Ascending aorta (tissue), 2 donors: ENCODE results near the gene OR2T33. TPM values are rescaled to one million over a fixed set of nuclear protein-coding genes. Genes with fewer than 3 reads are reported as not detected.

Experiments used
- DNase-seq, 2 donors: peaks; one replicate each; pipeline ENCODE4 v3.0.0-alpha.2; 2019; ENCODE audit warnings: low spot score in 2 of 2
- H3K27ac ChIP-seq, 2 donors: fragments of 200-600 bp; sonication (generic); one replicate each; pipeline ENCODE4 v1.5.1; 2016 to 2017; ENCODE audit warnings: mild to moderate bottlenecking in 1 of 2
- H3K27me3 ChIP-seq: fragments of 200-600 bp; sonication (generic); one replicate; pipeline ENCODE4 v1.5.1; 2017
- H3K36me3 ChIP-seq, 2 donors: fragments of 200-600 bp; sonication (generic); one replicate each; pipeline ENCODE4 v1.5.1; 2016
- H3K4me1 ChIP-seq, 2 donors: fragments of 200-600 bp; sonication (generic); one replicate each; pipeline ENCODE4 v1.5.1; 2016 to 2017; ENCODE audit warnings: mild to moderate bottlenecking in 1 of 2
- H3K4me3 ChIP-seq, 2 donors: fragments of 200-600 bp; sonication (generic); one replicate each; pipeline ENCODE4 v1.5.1; 2016 to 2017; ENCODE audit warnings: mild to moderate bottlenecking in 1 of 2
- H3K9me3 ChIP-seq, 2 donors: fragments of 200-600 bp; sonication (generic); one replicate each; pipeline ENCODE4 v1.5.1; 2016
- intact Hi-C: fragments of 100-400 bp; cut with DNase I; formaldehyde crosslinking; loops from one replicate; pipeline ENCODE4 v1.15.1; 2023
- total RNA-seq: library from RNA; depleted of rRNA; stranded (reverse); fragments of >200 nt; gene quantifications from one replicate; pipeline ENCODE4 v1.1.0, GENCODE V29; 2016
- TF ChIP-seq, protein P1 (sequence below), 3 experiments: fragments of 200-600 bp in 2 of 3; fragments of 450-650 bp in 1 of 3; sonication (generic) in 2 of 3; IDR thresholded peaks; one replicate each; pipeline ENCODE4 v1.5.1; 2016 to 2019; ENCODE audit warnings: antibody characterized with exemption in 3 of 3, mild to moderate bottlenecking in 1 of 3, moderate library complexity in 1 of 3

Gene OR2T33
- total RNA-seq, 1 donor from 2014 or later = not detected

DNA sequence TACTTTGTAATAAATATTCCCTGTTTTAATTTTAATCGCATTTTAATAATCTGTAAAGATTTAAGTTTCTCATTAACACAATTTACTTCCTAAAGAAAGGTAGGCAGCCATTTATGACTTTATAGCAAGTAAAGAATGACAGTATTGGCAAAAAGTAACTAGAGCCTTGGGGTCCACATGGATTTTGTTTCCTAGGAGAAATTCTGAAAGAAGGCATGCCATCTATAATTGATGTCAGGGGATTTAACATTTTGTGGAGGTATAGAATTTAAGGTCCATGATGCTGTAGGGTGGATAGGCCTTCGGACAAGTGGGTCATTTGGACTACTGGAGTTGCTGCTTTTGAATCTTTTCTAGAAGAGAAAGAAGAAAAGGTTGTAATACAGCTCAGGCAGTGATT is 46.7 kb downstream of the OR2T33 start, which contains the start of gene OR2M4:
OR2M4 (plus strand) TSS at position 301 of the 400 bp plus-strand sequence. CDS start 7,512 bp downstream, outside the sequence.
- no peak within 1 kb of the TSS for H3K4me3 ChIP-seq
- H3K4me1 ChIP-seq = no peaks in the 10 kb centered on the region
- no peak within 1 kb of the TSS for H3K27ac ChIP-seq
- no peaks in the 10 kb centered on the region for H3K9me3 ChIP-seq
- intact Hi-C loops = no loop called here
- DNase-seq = no peak
- TF ChIP-seq, protein P1, sequence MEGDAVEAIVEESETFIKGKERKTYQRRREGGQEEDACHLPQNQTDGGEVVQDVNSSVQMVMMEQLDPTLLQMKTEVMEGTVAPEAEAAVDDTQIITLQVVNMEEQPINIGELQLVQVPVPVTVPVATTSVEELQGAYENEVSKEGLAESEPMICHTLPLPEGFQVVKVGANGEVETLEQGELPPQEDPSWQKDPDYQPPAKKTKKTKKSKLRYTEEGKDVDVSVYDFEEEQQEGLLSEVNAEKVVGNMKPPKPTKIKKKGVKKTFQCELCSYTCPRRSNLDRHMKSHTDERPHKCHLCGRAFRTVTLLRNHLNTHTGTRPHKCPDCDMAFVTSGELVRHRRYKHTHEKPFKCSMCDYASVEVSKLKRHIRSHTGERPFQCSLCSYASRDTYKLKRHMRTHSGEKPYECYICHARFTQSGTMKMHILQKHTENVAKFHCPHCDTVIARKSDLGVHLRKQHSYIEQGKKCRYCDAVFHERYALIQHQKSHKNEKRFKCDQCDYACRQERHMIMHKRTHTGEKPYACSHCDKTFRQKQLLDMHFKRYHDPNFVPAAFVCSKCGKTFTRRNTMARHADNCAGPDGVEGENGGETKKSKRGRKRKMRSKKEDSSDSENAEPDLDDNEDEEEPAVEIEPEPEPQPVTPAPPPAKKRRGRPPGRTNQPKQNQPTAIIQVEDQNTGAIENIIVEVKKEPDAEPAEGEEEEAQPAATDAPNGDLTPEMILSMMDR (IDR thresholded peaks at IDR 0.05) = no peak
- H3K36me3 ChIP-seq = no peaks in the 10 kb centered on the region
- no peaks in the 10 kb centered on the region for H3K27me3 ChIP-seq

DNA sequence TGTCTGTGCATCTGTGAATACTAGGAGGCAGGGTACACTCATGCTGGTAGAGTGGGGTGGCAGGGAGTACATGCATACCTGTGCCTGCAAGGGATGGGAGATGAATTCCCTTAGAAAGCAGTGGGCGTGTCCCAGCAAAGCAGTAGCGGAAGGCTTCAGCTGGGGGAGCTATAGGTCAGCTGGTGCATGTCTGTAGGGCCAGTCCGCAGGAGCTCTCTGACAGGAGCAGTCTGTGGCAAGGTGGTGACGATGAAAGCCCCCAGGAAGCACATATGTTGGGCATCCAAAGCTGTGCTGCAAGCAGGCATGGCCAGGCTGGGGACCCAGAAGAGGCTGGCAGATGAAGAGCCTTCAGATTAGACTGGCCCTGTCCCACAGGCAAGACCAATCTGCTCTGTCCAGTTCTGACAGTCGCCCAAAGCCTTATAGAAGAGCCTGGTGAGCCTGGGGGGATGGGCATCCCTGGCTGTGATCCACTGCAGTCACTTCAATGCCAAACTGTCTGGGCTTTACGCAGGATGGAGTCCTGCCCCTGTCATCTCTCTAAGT is 48.3 kb downstream of the OR2T33 start:
- Histone ChIP-seq H3K4me3 (no peak overlapping the region), H3K36me3 (no peaks in the 10 kb centered on the region), H3K27ac (no peak overlapping the region), H3K4me1 (no peaks in the 10 kb centered on the region), H3K9me3 (no peaks in the 10 kb centered on the region), H3K27me3 (no peaks in the 10 kb centered on the region)
- DNase-seq = no peak
- TF ChIP-seq, protein P1 (IDR thresholded peaks at IDR 0.05) = no peak
- intact Hi-C loops = no loop called here

DNA sequence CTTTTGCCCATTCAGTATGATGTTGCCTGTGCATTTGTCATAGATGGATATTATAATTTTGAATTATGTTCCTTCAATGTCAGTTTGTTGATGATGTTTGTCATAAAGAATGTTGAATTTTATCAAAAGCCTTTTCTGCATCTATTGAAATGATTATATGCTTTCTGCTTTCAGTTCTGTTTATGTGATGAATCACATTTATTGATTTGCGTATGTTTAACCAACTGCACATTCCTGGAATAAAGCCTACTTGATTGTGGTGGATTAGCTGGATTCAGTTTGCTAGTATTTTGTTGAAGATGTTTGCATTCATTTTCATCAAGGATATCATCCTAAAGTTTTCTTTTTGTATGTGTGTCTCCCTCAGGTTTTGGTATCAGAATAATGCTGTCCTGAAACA is 52.2 kb downstream of the OR2T33 start:
- no peak overlapping the region for H3K27ac ChIP-seq
- no peaks in the 10 kb centered on the region for H3K27me3 ChIP-seq
- no peaks in the 10 kb centered on the region for H3K9me3 ChIP-seq
- TF ChIP-seq, protein P1 (IDR thresholded peaks at IDR 0.05) = no peak
- H3K36me3 ChIP-seq = no peaks in the 10 kb centered on the region
- no peak for DNase-seq
- intact Hi-C loops = no loop called here
- H3K4me3 ChIP-seq = no peak overlapping the region
- no peaks in the 10 kb centered on the region for H3K4me1 ChIP-seq

Other genes starting within 250 kb of the OR2T33 start
- not detected for gene OR2L2, start 247.9 kb downstream of the OR2T33 start, total RNA-seq
- gene OR2L3, start 231.1 kb downstream of the OR2T33 start, total RNA-seq = not detected
- not detected for gene OR2L13, start 182.8 kb downstream of the OR2T33 start, total RNA-seq
- not detected for gene OR2M5, start 132.8 kb downstream of the OR2T33 start, total RNA-seq
- not detected for gene OR2M2, start 103.2 kb downstream of the OR2T33 start, total RNA-seq
- gene OR2M3, start 80.7 kb downstream of the OR2T33 start, total RNA-seq = not detected
- gene OR2M4, start 46.6 kb downstream of the OR2T33 start, total RNA-seq = not detected
- not detected for gene OR2T12, start 25.4 kb upstream of the OR2T33 start, total RNA-seq
- not detected for gene OR2M7, start 46.6 kb upstream of the OR2T33 start, total RNA-seq
- gene OR14C36, start 70.8 kb upstream of the OR2T33 start, total RNA-seq = not detected
- not detected for gene OR2T4, start 83.7 kb upstream of the OR2T33 start, total RNA-seq
- not detected for gene OR2T6, start 97.8 kb upstream of the OR2T33 start, total RNA-seq
- gene OR2T1, start 125.1 kb upstream of the OR2T33 start, total RNA-seq = not detected
- not detected for gene OR2T2, start 167.7 kb upstream of the OR2T33 start, total RNA-seq
- not detected for gene OR2T3, start 195.4 kb upstream of the OR2T33 start, total RNA-seq
- not detected for gene OR2T5, start 210.6 kb upstream of the OR2T33 start, total RNA-seq
- not detected for gene OR2G6, start 230.1 kb upstream of the OR2T33 start, total RNA-seq